EH (cell line): Measurements from ENCODE around the gene RMND5A.

Experiments
- DNase-seq: peaks from one replicate; pipeline ENCODE4 v3.0.0-alpha.2; 2015; ENCODE audit warnings: low read depth

The RMND5A gene

GRCh38 chr2:86791573-86791972 is 71.5 kb downstream of the RMND5A start:
- DNase-seq, result no peak

GRCh38 chr2:86793752-86794151 is 73.7 kb downstream of the RMND5A start:
- no peak for DNase-seq

- DNase-seq, result no peak
Observed at GRCh38 chr2:86794861-86795260, 74.8 kb downstream of the RMND5A start.

- no peak for DNase-seq
Observed at GRCh38 chr2:86800856-86801567, 80.9 kb downstream of the RMND5A start.

GRCh38 chr2:86806059-86806857 is 86.2 kb downstream of the RMND5A start:
- DNase-seq, result no peak

- DNase-seq, result no peak
Observed at GRCh38 chr2:86807133-86807467, 87.0 kb downstream of the RMND5A start.

- peak; percentile 21 for DNase-seq
Observed at GRCh38 chr2:86807468-86808275, 87.6 kb downstream of the RMND5A start.

GRCh38 chr2:86808315-86809161 is 88.4 kb downstream of the RMND5A start:
- DNase-seq, result peak; percentile 74

GRCh38 chr2:86809481-86810121 is 89.5 kb downstream of the RMND5A start:
- no peak for DNase-seq

- no peak for DNase-seq
Observed at GRCh38 chr2:86815611-86816010, 95.5 kb downstream of the RMND5A start.

- DNase-seq, result no peak
Observed at GRCh38 chr2:86818114-86818801, 98.2 kb downstream of the RMND5A start.

GRCh38 chr2:86818957-86819356 is 98.9 kb downstream of the RMND5A start:
- DNase-seq, result no peak

- no peak for DNase-seq
Observed at GRCh38 chr2:86821306-86821705, 101.2 kb downstream of the RMND5A start.

GRCh38 chr2:86821842-86822241 is 101.8 kb downstream of the RMND5A start:
- no peak for DNase-seq

GRCh38 chr2:86822668-86823345 is 102.7 kb downstream of the RMND5A start:
- DNase-seq, result no peak

GRCh38 chr2:86825036-86825692 is 105.1 kb downstream of the RMND5A start:
- DNase-seq, result no peak

- DNase-seq, result no peak
Observed at GRCh38 chr2:86825693-86826381, 105.7 kb downstream of the RMND5A start.

GRCh38 chr2:86826951-86827350 is 106.9 kb downstream of the RMND5A start:
- DNase-seq, result no peak
